T-helper 1 cell (primary cell): Measurements from ENCODE around the gene FNTB.

Experiments
- DNase-seq, 5 donors: peaks; one replicate each; pipeline ENCODE4 v3.0.0-alpha.2; 2012 to 2020

Gene FNTB

GRCh38 chr14:65092349-65092748 lies 105.7 kb downstream of the FNTB start:
- DNase-seq, result no peak

DNA sequence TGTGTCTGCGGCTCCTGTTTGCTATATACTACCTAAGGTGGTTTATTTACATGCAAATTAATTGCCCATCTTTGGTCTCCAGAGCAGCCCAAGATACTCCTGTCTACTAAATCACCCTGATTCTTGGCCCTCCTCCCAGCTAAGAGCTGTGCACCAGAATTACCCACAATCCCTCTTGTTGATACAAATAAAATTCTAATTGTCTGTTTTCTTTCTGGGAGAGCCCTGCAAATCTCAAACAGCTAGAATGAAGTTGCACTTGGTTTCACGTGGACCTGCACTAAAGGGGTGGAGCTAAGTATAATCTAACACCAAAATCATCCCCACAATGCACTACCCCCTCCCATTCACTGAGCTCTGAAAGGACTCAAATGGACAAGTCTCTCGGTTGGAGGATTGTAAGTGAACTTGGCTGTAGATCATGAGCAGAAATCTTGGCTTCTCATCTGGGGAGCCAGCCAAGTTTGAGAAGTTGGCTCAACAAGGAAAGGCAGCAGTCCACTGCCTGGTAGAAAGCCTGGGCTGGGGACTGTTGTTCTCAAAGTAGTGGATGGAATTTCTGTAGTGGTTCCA lies 109.0 kb downstream of the FNTB start:
- DNase-seq, result no peak

DNA sequence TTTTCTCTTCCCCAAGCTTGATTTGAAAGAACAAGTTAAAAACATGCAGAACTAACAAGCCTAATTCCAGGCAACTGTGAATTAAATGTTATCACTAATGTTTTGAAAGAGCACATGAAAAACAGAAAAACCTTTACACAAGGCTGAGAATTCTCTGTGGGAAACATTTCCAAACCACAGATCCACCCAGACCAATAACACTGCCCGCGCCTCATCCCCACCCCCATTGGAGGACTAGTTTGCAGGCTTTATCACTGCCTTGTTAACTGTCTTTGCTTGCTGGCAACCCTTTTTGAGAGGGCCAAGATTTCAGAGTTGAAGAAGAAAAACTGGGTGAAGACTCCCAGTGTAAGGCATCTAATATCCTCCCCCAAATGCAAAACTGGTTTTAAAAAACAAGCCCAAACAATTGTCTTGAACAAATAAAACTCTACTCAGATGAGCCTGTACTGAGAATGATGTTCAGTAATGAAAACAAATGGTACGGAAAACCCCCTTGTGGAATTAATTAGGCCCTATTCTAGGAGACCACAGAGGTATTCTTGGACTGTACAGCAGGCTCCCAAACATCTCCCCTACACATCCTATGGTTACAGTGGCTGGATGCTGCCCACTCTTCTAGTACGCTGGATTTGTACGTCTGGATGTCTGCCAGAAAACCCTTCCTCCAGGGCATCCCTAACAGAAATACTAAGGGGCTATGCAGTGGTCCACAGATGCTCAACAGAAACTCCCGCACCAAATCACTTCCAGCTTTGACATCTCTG lies 109.8 kb downstream of the FNTB start:
- no peak for DNase-seq

DNA sequence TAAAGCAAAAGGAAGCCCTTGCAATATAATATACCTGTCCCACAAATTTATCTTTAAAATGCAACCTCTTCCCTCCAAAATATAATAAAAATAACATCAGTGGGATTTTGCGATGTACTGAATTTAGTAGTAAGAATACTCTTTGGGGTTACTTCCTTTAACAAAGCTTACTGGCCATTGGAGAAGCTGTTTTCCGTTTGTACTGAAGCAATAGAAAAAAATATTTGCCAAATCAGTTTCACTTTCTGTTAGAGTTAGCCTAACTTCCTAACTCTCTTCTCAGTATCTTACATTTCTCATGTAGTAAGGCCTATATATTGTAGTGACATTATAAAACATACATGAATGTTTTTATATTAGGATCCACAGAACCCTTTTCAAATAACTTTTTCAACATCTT lies 111.9 kb downstream of the FNTB start:
- peak in 1 of 5 donors; percentile 71 for DNase-seq

DNA sequence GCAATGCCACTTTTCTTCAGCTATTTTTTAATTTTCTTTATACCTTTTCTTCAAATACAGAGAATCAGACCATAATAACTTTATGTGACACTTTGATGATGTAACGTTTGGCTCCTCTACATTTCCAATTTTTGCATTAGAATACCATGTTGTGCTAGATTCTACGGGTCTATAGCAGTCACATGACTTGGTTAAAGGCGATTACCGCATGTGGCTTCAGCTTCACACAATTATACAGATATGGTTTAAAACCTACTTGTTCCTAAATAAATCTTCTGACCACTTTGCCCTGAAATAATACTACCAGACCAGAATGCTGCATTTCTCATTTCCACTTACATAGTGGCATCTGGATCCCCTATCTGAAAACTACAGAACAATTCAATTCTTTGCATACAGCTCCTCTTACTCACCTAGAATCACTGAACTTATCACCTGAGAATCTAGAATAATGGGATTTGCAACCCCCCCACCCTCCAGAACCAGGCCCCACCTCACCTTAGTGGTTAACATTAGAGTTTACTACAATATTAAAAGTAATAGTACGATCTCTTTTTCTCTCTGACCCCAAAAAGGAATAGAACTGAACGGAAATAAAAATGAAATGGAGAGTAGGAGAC lies 114.3 kb downstream of the FNTB start:
- DNase-seq, result peak in 1 of 5 donors; percentile 36

DNA sequence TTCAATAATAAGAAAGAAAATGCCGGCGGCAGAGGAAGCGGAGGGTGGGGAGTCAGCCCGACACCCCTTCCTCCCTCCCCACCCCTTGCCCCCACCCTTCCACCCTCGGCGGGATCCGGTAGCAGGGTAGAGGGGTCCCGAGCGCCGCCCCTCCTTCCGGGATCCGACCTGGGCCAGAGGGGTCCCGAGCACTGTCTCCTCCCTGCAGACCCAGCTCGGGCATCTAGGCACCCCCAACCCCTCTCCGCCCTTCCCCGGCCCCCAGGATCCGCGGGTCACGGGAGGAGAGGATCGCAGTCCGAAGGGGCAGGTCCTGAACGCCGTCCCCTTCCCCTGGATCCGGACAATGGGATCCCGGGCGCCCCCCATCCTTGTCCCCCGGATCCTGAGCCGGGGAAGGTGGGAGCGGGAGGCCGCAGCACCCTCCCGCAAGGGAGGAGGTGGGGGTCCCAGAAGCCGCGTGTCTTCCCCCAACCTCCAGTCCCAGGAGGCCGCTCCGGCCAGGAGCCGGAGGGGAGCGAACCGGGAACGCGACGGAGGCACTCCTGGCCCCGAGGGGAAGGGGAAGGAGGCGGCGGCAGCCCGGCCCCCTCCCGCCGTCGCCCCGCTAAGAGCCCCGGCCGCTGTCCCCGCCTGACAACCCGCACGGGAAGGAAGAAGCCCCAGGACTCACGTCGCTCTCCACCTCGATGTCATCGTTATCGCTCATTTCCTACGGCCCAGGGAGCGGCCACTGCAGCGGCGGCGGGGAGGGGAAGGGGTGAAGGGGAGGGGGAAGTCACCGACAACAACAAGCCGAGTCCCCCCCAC lies 115.1 kb downstream of the FNTB start:
- DNase-seq, result peak; percentile 20 to 53 (median 38)

DNA sequence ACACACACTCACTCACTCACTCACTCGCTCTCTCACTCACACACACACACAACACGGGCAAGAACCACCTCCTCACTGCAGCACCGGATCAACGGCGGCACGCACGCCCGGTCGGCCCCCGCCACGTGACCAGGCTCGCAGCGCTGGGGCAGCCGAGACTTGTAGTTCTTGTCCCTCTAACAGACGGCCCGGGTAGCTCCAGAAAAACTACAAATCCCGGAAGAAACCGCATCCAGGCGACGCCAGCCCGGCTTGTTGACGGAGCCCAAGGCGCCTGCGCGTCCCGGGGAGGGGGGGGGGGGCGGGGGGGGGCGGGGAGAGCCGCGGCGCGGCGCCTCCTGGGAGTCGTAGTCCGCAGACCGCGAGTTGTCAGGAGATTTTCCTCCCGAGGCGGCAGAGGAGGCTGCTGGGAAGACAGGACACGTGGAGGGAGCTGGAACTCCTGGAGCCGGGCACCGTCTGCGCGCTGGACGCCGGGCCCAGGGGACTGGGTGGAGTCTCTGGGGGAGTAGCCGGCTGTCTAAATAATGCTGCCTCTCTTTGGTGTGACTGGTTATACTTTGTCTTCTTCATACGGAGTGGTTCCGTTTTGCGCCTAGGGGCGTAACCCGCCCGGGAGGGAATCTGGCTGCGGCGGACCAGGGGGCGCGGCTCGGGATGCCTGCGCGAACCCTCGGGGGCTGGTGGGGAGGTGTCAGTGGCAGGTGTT lies 115.9 kb downstream of the FNTB start, which contains the start of gene MAX:
MAX (minus strand) TSS at position 77 of the 709 bp plus-strand sequence. CDS start 178 bp downstream, outside the sequence.
- DNase-seq, result peak; percentile 96 to 99 (median 98)

- no peak for DNase-seq
Measured at GRCh38 chr14:65103150-65103760, 116.6 kb downstream of the FNTB start.

DNA sequence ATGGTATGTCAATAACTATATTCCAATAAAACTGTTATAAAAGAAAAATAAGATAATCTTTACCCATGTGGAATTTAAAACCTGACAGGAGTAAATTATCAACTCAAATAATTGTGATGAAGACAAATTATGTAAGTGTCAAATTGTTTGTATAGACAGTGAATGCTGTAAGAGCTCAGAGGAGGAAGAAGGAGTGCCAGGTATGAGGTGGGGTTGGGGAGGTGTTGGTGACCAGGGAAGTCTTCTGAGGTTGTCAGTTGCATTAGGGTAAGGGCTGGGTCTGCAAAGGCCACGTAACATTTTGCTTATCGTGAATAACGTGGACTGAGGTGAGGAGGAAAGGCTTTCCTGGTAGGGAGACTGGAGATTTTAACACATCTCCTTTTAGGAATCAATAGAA lies 118.1 kb downstream of the FNTB start:
- DNase-seq, result no peak

GRCh38 chr14:65106316-65106715 lies 119.6 kb downstream of the FNTB start:
- DNase-seq, result no peak

DNA sequence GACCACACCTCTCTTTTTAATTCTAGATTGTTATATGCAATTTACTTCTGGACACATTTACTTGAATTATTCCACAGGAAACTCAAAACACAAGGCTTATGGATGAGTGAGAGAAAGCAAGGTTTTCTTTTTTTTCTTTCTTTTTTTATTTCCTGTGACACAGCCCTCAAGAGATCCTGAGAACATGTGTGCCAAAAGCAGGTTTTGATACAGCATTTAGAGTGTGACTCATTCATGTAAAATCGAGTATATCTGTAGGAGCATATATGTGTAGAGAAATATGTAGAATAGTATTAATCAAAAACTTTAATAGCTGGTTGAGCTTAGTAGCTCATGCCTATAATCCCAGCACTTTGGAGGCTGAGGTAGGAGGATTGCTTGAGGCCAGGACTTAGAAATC lies 120.0 kb downstream of the FNTB start:
- DNase-seq, result no peak

GRCh38 chr14:65107200-65107599 lies 120.5 kb downstream of the FNTB start:
- DNase-seq, result no peak

DNA sequence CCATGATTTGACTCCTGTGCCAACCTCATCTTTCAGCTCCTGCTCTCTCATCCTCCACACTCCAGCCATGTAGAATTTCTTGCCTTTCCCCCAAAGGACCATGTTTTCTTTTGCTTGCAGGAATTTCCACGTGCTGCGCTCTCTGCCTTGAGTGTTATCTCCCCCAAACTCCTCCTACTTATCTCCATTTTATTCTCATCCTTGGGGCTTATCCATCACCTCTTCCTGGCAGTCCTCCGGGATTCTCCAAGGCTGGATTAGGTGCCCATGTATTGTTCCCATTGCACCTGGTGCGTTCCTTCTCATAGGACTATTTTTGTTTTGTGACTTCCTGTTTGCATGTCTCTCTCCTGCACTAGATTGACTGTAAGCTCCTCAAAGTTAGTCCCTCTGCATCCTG lies 122.7 kb downstream of the FNTB start:
- DNase-seq, result no peak

GRCh38 chr14:65110525-65110924 lies 123.8 kb downstream of the FNTB start:
- no peak for DNase-seq
